NCI-H774 (cell line): ENCODE results near the gene RASSF10.

Experiments
- DNase-seq: peaks from one replicate; lab custom pipeline; 2025; lab: John Stamatoyannopoulos, UW

The RASSF10 gene

GRCh38 chr11:13008625-13009475 lies at the start of gene RASSF10:
RASSF10 (plus strand) TSS chr11:13009316; CDS start chr11:13009577, 261 bp downstream.
- peak; percentile 88 for DNase-seq

DNA sequence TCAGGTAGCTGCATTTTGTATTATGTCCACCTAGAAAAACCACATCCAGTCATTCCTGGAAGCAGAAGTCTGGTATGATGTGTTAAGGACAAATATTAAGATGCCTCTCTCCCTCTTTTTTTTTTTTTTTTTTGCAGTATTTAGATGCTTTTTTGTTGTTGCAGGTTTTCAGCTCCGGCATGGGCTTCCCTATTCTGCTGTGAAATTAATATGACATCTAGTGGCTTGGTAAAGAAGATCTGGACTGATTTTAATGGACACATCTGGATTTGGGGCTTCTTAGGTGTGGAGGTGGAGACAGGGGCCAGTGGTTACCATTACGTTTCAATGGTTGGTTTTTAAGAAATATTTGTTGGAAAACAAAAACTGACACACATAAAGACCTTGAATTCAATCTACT lies 47.5 kb upstream of the RASSF10 start:
- DNase-seq = no peak

DNA sequence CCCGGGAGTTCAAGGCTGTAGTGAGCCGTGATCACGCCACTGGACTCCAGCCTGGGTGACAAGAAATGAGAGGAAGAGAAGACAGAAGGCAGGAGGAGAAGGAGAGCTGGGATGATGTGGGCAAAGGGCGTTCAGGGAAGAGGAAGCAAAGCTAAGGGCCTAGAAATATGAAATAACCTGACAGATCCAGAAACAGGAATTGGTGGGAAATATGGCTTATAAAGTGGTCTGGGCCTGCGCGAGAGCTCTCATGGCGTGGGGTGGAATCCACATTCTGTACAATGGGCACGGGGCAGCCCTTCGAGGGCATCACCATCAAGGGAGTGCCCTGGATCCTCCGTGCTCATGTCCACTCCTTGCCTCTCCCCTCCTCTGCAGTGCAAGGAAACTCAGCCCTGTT lies 46.8 kb upstream of the RASSF10 start:
- DNase-seq = no peak

DNA sequence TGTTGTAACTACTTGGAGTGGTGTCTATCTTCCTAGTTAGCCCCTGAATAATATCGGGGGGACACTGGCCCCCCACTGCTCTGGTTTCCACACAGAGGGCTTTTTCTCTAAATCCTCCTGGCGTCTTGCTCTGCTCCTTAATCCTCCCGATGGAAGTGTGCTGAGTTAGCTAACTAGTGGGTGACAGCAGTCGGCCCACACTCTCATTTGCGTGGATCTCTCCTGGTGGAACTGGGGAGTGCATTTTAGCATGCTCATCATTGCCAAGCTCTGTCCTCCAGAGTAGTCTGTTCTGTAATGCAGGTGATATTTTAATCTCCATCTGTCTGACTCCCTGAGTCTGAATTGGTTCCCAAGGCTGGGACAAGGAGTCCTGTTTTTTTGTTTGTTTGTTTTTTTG lies 46.1 kb upstream of the RASSF10 start:
- no peak for DNase-seq

- peak; percentile 7 for DNase-seq
Measured at GRCh38 chr11:12963792-12964536, 45.2 kb upstream of the RASSF10 start.

GRCh38 chr11:12964650-12965049 lies 44.5 kb upstream of the RASSF10 start:
- DNase-seq = no peak

DNA sequence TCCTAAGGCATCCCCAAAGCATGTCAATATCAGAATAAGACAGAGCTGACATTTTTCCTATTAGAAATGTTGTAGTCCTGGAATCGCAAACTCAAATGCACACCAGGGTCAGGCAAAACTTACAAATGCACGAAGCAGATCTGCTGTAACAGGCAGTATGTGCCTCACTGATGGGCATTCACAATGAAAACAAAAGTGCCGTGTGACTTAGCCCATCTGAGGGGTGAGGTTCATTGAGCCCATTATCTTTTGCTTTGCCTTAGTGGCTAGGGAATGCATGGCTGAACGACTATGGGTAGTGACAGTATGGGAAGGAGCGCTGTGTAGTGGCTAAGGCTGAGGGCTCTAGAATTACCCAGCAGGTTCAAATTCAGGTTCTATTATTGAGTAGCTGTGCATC lies 43.1 kb upstream of the RASSF10 start:
- no peak for DNase-seq

GRCh38 chr11:12968101-12968500 lies 41.0 kb upstream of the RASSF10 start:
- no peak for DNase-seq

- DNase-seq = no peak
Measured at GRCh38 chr11:12968826-12969225, 40.3 kb upstream of the RASSF10 start.

- DNase-seq = no peak
Measured at GRCh38 chr11:12971955-12972354, 37.2 kb upstream of the RASSF10 start.

GRCh38 chr11:12973528-12974181 lies 35.5 kb upstream of the RASSF10 start:
- DNase-seq = no peak

DNA sequence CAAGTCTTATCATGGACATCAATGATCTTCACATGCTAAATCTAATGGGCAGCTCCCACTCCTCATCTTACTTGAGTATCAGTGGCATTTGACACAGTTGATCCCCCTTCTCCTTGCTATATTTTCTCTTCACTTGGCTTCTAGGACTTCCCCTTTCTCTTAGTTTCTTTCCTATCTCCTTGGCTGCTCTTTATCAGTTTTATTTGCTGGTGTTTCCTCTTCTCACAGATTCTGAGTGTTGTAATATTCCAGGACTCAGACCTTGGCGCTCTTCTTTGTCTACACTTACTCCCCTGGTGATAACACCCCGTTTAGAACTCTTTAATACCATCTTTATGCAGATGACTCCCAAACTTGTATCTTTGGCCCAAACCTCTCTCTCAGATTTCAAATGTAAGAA lies 33.9 kb upstream of the RASSF10 start:
- DNase-seq = no peak

DNA sequence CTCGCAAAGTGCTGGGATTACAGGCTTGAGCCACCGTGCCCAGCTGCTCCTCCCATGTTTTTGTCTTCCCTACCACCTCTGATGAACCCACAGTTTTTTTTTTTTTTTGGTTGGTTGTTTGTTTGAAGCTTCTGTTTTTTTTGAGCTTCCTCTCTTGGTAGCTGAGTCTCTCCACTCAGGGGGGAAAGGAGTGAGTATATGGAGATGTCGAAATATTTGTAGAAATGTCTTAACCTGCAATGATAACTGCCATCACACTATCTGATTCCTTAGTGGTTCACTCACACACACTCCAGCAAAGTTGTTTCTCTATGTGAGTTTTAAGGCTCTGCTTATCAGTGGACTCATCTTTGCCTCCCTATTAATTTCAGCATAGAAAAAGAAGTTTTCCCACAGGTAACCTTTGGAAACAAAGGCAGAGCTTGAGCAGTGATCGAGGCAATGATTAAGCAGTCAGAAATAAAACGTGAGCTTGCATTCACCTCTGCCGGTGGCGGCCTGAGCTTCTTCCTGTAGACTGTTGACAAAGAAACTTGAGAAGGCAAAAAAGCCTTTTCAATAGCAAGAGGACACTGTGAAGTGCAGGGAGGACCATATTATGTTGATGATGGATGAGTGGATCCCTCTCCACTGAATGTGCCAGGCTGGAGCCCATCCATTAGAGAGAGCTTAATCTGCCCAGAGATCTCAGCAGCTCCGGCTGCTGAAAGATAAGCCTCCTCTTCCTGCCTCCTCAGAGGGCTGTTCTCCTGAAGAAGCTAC lies 29.0 kb upstream of the RASSF10 start:
- DNase-seq = peak; percentile 54

DNA sequence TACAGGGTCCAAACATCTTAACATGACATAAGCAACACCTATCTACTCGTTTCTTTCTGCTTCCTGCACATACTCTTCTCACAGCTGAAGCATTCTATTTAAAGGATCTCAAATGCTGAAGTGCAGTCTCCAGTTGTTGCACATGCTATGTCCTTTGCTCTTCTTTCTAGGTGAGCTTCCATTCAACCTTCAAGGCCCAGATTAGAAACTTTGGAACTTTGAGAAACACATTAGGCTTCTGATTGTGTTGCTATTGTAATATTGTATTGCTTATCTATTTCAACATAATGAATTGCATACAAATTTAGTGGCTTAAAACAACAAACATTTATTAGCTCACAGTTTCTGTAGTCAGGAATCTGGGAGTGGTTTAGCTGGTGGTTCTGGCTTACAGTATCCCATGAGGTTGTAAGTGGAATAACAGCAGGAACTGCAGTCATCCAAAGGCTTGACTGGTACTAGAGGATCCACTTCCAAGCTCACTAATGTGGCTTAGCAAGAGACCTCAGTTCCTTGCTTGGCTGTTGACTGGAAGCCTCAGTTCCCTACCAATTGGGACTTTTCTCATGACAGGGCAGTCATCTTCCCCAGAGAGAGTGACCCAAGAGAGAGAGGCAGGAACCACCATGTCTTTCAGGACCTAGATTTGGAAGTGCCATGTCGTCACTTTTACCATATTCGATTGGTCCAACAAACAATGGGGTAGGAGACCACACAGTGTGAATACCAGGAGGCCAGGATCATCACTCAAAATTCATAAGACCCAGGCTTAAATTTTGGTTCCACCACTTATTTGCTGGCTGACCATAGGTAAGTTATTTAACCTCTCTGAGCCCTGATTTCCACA lies 27.2 kb upstream of the RASSF10 start:
- no peak for DNase-seq

DNA sequence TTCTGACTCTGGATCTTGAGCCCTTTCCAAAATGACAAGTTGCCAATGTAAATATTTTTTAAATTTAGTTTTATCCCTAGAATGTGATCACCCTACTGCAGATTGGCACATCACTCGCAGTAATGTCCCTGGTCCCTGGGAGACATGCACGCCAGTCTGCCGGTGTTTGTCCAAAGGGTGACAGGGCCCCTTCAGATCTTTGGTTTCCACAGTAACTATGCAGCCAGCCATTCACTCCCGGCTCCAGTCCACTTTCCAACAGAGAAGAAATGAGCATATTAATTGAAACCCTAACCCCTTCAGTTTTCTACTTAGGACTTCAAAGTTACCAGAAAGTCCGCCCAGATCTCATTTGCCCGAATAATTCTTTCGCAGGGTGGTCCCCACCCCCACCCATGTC lies 25.8 kb upstream of the RASSF10 start:
- DNase-seq = no peak

DNA sequence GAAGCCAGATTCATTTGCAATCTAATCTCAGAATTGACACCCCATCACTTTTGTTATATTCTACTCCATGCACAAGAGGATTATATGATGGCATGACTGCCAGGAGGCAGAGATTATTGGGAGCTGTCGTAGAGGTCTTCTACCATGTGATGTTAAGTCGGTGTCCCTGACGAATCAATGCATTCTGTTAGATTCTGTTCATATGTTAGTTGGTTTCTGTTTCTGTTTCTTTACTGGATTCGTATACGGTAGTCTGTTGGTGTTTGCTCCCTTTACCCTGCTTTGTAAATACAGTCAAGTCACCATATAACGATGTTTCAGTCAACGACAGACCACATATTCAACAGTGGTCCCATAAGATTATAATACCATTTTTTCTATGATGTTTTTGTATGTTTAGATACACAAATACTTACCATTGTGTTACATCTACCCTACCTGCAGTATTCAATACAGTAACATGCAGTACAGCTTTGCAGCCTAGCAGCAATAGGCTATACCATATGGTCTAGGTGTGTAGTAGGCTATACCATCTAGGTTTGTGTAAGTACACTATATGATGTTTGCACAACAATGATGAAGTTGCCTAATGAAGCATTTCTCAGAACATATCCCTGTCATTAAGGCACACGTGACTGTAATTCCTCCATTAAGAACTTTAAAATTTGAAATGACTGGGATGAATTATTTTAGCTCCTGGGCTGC lies 22.8 kb upstream of the RASSF10 start:
- no peak for DNase-seq

DNA sequence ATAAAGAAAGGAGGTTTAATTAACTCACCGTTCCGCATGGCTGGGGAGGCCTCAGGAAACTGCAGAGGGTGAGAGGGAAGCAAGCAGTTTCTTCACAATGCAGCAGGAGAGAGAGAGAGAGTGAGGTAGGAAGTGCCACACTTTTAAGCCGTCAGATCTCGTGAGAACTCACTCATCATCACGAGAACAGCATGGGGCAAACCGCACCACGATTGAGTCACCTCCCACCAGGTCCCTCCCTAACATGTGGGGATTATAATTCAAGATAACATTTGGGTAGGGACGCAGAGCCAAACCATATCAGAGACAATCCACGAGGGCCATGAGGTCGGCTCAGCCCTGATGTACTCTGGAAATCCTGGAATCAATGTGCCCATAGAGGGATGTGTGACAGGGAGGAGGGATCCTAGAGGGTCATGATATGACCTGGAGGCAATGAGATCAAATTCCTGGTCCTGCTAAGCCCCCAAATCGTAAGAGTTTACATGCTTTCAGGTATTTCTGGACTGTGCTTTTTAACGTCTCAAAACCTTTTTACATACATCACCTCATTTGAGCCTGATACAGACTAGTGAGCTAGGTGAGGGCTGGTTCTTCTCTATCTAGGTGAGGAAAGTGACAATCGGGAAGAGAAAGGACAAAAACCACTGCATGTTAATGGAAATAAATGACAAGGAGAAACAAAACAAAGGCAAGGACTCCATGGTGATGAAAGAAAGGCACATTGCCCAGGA lies 19.5 kb upstream of the RASSF10 start:
- DNase-seq = peak; percentile 72

GRCh38 chr11:12990162-12990480 lies 19.0 kb upstream of the RASSF10 start:
- DNase-seq = no peak

GRCh38 chr11:12991426-12991825 lies 17.7 kb upstream of the RASSF10 start:
- no peak for DNase-seq

DNA sequence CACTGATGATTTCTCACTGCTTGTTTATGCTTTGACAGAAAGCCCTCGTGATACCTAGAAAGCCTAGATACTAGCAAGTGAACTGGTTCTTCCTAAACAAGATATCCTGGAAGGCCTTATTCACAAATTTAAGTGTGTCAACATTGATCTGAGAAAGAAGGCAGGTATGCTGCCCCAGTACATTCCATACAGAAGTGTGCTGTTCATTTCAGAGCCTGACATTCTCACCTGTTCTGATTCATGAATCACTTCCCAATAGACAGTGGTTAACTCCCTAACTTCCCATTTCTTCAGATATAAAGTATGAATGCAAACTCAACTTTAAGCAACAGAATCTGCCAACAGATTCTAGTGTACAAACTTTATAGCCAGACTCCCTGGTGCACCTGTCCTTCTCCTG lies 15.5 kb upstream of the RASSF10 start:
- DNase-seq = no peak
